ENCODE data around the gene RND1. TPM values are rescaled to one million over a fixed set of nuclear protein-coding genes. Genes with fewer than 3 reads are reported as not detected.
A peak's percentile ranks its signal among the peaks of the same experiment; 100 is the strongest.

Gene RND1
- total and polyA plus RNA-seq, 2 of the 13 experiments (the other 11 are each of a cell fraction or from before 2014, with no cell fraction given), result 1.8 to 1.9 TPM

GRCh38 chr12:48881686-48882314 is 16.1 kb upstream of the RND1 start:
- TF ChIP-seq HHEX (CRISPR knock-in tag; IDR thresholded peaks at IDR 0.05) (no peak), ISL2 (CRISPR knock-in tag; IDR thresholded peaks at IDR 0.05) (no peak), ZNF496 (CRISPR knock-in tag; IDR thresholded peaks at IDR 0.05; ENCODE audit: insufficient replicate concordance) (no peak), HOXA5 (CRISPR knock-in tag; IDR thresholded peaks at IDR 0.05) (no peak), SMAD9 (CRISPR knock-in tag; IDR thresholded peaks at IDR 0.05) (no peak), SSRP1 (CRISPR knock-in tag; IDR thresholded peaks at IDR 0.05) (no peak), NAIF1 (CRISPR knock-in tag; IDR thresholded peaks at IDR 0.05; ENCODE audit: borderline replicate concordance) (no peak)
- CTCF ChIA-PET (ENCODE audit: low intra/inter-chr PET ratio, low total read pairs), result no interaction called here
- in situ Hi-C loops (cut with HindIII; ENCODE audit: extremely low pct_ligation_motif_present, low pct_unique_long_range_greater_than_20kb), result no loop called here

GRCh38 chr12:48880647-48881046 is 15.0 kb upstream of the RND1 start:
- H3K9ac ChIP-seq (ENCODE audit: insufficient read depth, low read depth, low read length), result no peak overlapping the region
- H3K27ac ChIP-seq (ENCODE audit: extremely low read length, insufficient read depth, low read length), result no peak overlapping the region
- ChIA-PET CTCF (ENCODE audit: low intra/inter-chr PET ratio, low total read pairs) (no interaction called here), POLR2A (interaction anchor here (1.9 kb wide), 1 partner anchor 13 kb away, joined by 9 read pairs; no protein-coding TSS in a partner anchor)
- no peaks in the 10 kb centered on the region for H3K9me3 ChIP-seq (ENCODE audit: low read length)
- H3K4me2 ChIP-seq (ENCODE audit: low read depth, low read length), result no peak overlapping the region
- H3K27me3 ChIP-seq (ENCODE audit: control insufficient read depth in 1 of 2, insufficient read depth in 2 of 2, low read length in 2 of 2), result peaks cover 2 to 19% of the 10 kb centered on the region in 2 experiments; a peak in 3 of 5 replicates
- in situ Hi-C loops (cut with HindIII; ENCODE audit: extremely low pct_ligation_motif_present, low pct_unique_long_range_greater_than_20kb) (no loop called here), intact Hi-C loops (cut with micrococcal nuclease; ENCODE audit: unreplicated experiment) (no loop called here)
- no peaks in the 10 kb centered on the region for H3K79me2 ChIP-seq (ENCODE audit: insufficient read depth, low read length)
- no peaks in the 10 kb centered on the region for H3K36me3 ChIP-seq (replicated peaks in 1 of 2; ENCODE audit: control insufficient read depth in 1 of 2, insufficient read depth in 2 of 2, low read length in 2 of 2)
- FAIRE-seq (no peak), ATAC-seq (no peak), DNase-seq (ENCODE audit: low spot score) (no peak)
- no peak overlapping the region for H3K4me3 ChIP-seq (replicated peaks in 1 of 3; ENCODE audit: insufficient read depth in 1 of 3, low read depth in 2 of 3, low read length in 3 of 3)
- no peak overlapping the region for H2AFZ ChIP-seq (ENCODE audit: low read length)
- H4K20me1 ChIP-seq (ENCODE audit: insufficient read depth, low read length), result no peaks in the 10 kb centered on the region
- 18% methylated on average over 9 of the region's 9 CpGs for WGBS (ENCODE audit: low lambda C conversion rate)
- BruUV-seq (replicated peaks), result no TSS peak
- peaks cover 80% of the 10 kb centered on the region for H3K4me1 ChIP-seq (ENCODE audit: insufficient read depth, low read length)
- no peak for TF ChIP-seq ZIK1 (CRISPR knock-in tag; IDR thresholded peaks at IDR 0.05; ENCODE audit: borderline replicate concordance, low read depth)
- TF ChIP-seq IKZF5 (CRISPR knock-in tag; IDR thresholded peaks at IDR 0.05), result no peak
- no peak for TF ChIP-seq CENPT (CRISPR knock-in tag; IDR thresholded peaks at IDR 0.05; ENCODE audit: low read depth)
- no peak for TF ChIP-seq SPEN (CRISPR knock-in tag; IDR thresholded peaks at IDR 0.05; ENCODE audit: low read depth)
- no peak for TF ChIP-seq CEBPB (IDR thresholded peaks at IDR 0.05; ENCODE audit: borderline replicate concordance, low read depth, low read length)
- TF ChIP-seq SYNCRIP (IDR thresholded peaks at IDR 0.05; ENCODE audit: insufficient read depth, low read depth, low read length), result no peak
- TF ChIP-seq SSRP1 (CRISPR knock-in tag; IDR thresholded peaks at IDR 0.05), result no peak
- TF ChIP-seq ZNF136 (CRISPR knock-in tag; IDR thresholded peaks at IDR 0.05; ENCODE audit: low read depth), result no peak
- no peak for TF ChIP-seq JUN (CRISPR knock-in tag; IDR thresholded peaks at IDR 0.05)
- no peak for TF ChIP-seq TFAP4 (IDR thresholded peaks at IDR 0.05; ENCODE audit: borderline replicate concordance, low read depth)
- no peak for TF ChIP-seq MEIS1 (CRISPR knock-in tag; IDR thresholded peaks at IDR 0.05; ENCODE audit: borderline replicate concordance)
- no peak for TF ChIP-seq MAFF (IDR thresholded peaks at IDR 0.05; ENCODE audit: low read depth, low read length)

More at GRCh38 chr12:48881686-48882314, 16.1 kb upstream of the RND1 start:
- H3K27me3 ChIP-seq (ENCODE audit: control insufficient read depth in 1 of 2, insufficient read depth in 2 of 2, low read length in 2 of 2), result peaks cover 2 to 19% of the 10 kb centered on the region in 2 experiments; a peak in 3 of 5 replicates
- H2AFZ ChIP-seq (ENCODE audit: low read length), result no peak overlapping the region
- no peak for FAIRE-seq
- H3K4me3 ChIP-seq (replicated peaks in 1 of 3; ENCODE audit: insufficient read depth in 1 of 3, low read depth in 2 of 3, low read length in 3 of 3), result peak overlapping the region in 1 of 3 experiments; percentile 24; a peak in 2 of 6 replicates
- H4K20me1 ChIP-seq (ENCODE audit: insufficient read depth, low read length), result no peaks in the 10 kb centered on the region
- peak overlapping the region; percentile 93 for H3K4me2 ChIP-seq (ENCODE audit: low read depth, low read length)
- no TSS peak for BruUV-seq (replicated peaks)
- peaks cover 91% of the 10 kb centered on the region for H3K4me1 ChIP-seq (ENCODE audit: insufficient read depth, low read length)
- no peak overlapping the region for H3K27ac ChIP-seq (ENCODE audit: extremely low read length, insufficient read depth, low read length)
- intact Hi-C loops (cut with micrococcal nuclease; ENCODE audit: unreplicated experiment), result loop anchor here (2.0 kb wide), 1 partner anchor 15 kb away; no protein-coding TSS in a partner anchor
- H3K9ac ChIP-seq (ENCODE audit: insufficient read depth, low read depth, low read length), result no peak overlapping the region
- POLR2A ChIA-PET, result interaction anchor here (1.9 to 3.7 kb wide), 3 partner anchors 14 to 29 kb away, joined by 9 to 52 read pairs (median 20); partner anchors contain the start of genes DDX23 and RND1
- no peak for ATAC-seq
- H3K9me3 ChIP-seq (ENCODE audit: low read length), result no peaks in the 10 kb centered on the region
- DNase-seq (ENCODE audit: low spot score), result no peak
- H3K36me3 ChIP-seq (replicated peaks in 1 of 2; ENCODE audit: control insufficient read depth in 1 of 2, insufficient read depth in 2 of 2, low read length in 2 of 2), result no peaks in the 10 kb centered on the region
- 7% methylated on average over 9 of the region's 9 CpGs for WGBS (ENCODE audit: low lambda C conversion rate)
- H3K79me2 ChIP-seq (ENCODE audit: insufficient read depth, low read length), result no peaks in the 10 kb centered on the region

Data from HepG2 (cell line).